Sigmoid colon (tissue), 4 donors: ENCODE measurements around the gene TMEM184B.

ENCODE experiments used
- POLR2A ChIP-seq, 2 donors: fragments of 450-650 bp; IDR thresholded peaks; one replicate each; pipeline ENCODE4 v1.6.1; 2016; ENCODE audit warnings: antibody characterized with exemption in 2 of 2, mild to moderate bottlenecking in 2 of 2, moderate library complexity in 2 of 2
- POLR2AphosphoS5 ChIP-seq, 4 donors: sonication (generic); formaldehyde crosslinking; IDR thresholded peaks; one replicate each; pipeline ENCODE4 v1.6.1; 2017; ENCODE audit warnings: antibody characterized with exemption in 4 of 4
- TF ChIP-seq, protein P1 (sequence below), 4 experiments: fragments of 450-650 bp in 3 of 4; fragments of 200-600 bp in 1 of 4; IDR thresholded peaks; one replicate each; pipeline ENCODE4 v1.5.1; 2016 to 2019; ENCODE audit warnings: antibody characterized with exemption in 4 of 4, mild to moderate bottlenecking in 3 of 4, moderate library complexity in 2 of 4

DNA sequence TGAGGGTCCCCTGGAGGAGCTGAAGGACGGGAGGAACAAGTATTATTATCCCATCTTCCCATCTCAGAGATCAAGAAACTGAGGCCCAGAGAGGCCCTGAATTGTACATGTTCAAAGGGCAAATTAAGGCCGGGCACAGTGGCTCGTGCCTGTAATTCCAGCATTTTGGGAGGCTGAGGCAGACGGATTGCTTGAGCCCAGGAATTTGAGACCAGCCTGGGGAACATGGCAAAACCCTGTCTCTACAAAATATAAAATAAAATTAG is 99.2 kb downstream of the TMEM184B start:
- TF ChIP-seq, protein P1, sequence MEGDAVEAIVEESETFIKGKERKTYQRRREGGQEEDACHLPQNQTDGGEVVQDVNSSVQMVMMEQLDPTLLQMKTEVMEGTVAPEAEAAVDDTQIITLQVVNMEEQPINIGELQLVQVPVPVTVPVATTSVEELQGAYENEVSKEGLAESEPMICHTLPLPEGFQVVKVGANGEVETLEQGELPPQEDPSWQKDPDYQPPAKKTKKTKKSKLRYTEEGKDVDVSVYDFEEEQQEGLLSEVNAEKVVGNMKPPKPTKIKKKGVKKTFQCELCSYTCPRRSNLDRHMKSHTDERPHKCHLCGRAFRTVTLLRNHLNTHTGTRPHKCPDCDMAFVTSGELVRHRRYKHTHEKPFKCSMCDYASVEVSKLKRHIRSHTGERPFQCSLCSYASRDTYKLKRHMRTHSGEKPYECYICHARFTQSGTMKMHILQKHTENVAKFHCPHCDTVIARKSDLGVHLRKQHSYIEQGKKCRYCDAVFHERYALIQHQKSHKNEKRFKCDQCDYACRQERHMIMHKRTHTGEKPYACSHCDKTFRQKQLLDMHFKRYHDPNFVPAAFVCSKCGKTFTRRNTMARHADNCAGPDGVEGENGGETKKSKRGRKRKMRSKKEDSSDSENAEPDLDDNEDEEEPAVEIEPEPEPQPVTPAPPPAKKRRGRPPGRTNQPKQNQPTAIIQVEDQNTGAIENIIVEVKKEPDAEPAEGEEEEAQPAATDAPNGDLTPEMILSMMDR (IDR thresholded peaks at IDR 0.05) = no peak
- no peak for TF ChIP-seq POLR2A (IDR thresholded peaks at IDR 0.05)
- no peak for TF ChIP-seq POLR2AphosphoS5 (IDR thresholded peaks at IDR 0.05)
